Osteocyte (in vitro differentiated cells): ENCODE results near the gene ZBED1. TPM values are rescaled to one million over a fixed set of nuclear protein-coding genes. Genes with fewer than 3 reads are reported as not detected.

Experiments
- DNase-seq: peaks from one replicate; pipeline ENCODE4 v3.0.0; 2021; ENCODE audit warnings: mixed read lengths; ENCODE audit not compliant: unreplicated experiment; ENCODE audit errors: extremely low spot score
- H3K27ac Mint-ChIP-seq: one replicate; pipeline ENCODE4 v1.8.0; 2021; ENCODE audit warnings: mild to moderate bottlenecking, mixed read lengths; ENCODE audit not compliant: unreplicated experiment
- H3K27me3 Mint-ChIP-seq: one replicate; pipeline ENCODE4 v1.8.0; 2021; ENCODE audit warnings: mixed read lengths; ENCODE audit not compliant: unreplicated experiment
- H3K36me3 Mint-ChIP-seq: one replicate; pipeline ENCODE4 v1.8.0; 2021; ENCODE audit warnings: mixed read lengths; ENCODE audit not compliant: unreplicated experiment
- H3K4me1 Mint-ChIP-seq: one replicate; pipeline ENCODE4 v1.8.0; 2021; ENCODE audit warnings: mixed read lengths; ENCODE audit not compliant: unreplicated experiment
- H3K4me3 Mint-ChIP-seq: one replicate; pipeline ENCODE4 v1.8.0; 2021; ENCODE audit warnings: mild to moderate bottlenecking, moderate library complexity, mixed read lengths; ENCODE audit not compliant: unreplicated experiment
- H3K9me3 Mint-ChIP-seq: one replicate; pipeline ENCODE4 v1.8.0; 2021; ENCODE audit warnings: mixed read lengths; ENCODE audit not compliant: unreplicated experiment
- total RNA-seq: library from RNA; stranded (reverse); gene quantifications from 2 replicates; pipeline ENCODE4 v1.2.1, GENCODE V29; 2021
- TF ChIP-seq, protein P1 (sequence below): fragments of 200-600 bp; sonication (generic); IDR thresholded peaks from 2 replicates; pipeline ENCODE4 v1.5.0; 2021; ENCODE audit warnings: antibody characterized with exemption, mild to moderate bottlenecking, moderate library complexity

The ZBED1 gene
- total RNA-seq, 1 donor from 2014 or later, result 56.4 TPM

DNA sequence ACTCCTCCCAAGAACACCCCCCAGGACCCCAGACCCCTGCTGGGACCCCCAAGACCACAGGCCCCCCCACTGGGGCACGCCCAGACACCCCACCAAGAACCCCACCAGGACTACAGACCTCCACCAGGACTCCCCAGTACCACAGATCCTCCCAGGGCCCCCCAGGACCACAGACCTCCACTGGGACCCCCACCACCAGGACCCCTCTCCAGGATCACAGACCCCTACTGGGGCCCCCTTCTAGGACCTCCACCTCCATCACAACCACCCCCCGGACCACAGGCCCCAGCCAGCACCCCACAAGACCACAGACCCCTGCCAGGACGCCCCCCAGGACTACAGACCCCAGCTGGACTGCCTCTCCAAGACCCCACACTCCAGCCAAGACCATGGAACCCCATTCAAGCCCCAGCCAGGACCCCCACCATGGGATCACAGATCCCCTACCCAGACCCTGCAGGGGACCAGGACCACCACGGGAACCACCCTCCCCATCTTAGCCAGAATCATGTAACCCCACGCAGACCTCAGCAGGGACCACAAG, 855 bp upstream of the ZBED1 start:
- H3K27ac Mint-ChIP-seq, result peak overlapping the region; percentile 41

DNA sequence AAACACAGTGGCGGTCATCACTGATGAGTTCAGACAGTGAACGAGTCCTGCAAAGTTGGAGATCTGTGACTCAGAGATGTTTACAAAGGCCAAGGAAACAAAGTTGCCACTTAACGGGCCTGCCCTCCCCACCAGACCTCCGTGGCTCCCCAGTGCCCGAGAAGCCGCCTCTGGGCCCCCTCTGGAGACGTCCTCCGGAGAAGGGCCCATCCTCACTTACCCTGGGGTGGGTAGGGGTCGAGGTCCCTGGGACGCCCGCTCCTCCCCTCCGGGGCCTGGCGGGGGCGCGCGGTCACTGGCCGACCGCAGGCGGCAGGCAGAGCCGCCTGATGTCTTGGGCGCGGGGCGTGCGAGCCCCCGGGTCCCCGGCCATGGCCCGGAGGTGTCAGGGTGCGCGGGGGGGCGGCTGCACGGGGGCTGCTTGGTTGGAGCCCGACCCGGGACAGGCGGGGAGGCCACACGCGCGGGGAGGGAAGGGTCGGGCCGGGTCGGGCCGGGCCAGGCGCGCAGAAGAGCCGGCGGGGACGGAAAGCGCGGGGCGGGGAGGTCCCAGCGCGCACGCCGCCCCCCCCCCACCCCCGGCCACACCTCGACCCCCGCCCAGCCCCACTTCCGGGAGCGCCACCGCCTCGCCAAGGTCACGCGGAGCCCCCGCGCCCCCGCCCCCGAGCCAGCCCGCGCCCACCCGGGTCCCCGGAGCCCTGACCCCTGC, 529 bp downstream of the ZBED1 start:
- TF ChIP-seq, protein P1, sequence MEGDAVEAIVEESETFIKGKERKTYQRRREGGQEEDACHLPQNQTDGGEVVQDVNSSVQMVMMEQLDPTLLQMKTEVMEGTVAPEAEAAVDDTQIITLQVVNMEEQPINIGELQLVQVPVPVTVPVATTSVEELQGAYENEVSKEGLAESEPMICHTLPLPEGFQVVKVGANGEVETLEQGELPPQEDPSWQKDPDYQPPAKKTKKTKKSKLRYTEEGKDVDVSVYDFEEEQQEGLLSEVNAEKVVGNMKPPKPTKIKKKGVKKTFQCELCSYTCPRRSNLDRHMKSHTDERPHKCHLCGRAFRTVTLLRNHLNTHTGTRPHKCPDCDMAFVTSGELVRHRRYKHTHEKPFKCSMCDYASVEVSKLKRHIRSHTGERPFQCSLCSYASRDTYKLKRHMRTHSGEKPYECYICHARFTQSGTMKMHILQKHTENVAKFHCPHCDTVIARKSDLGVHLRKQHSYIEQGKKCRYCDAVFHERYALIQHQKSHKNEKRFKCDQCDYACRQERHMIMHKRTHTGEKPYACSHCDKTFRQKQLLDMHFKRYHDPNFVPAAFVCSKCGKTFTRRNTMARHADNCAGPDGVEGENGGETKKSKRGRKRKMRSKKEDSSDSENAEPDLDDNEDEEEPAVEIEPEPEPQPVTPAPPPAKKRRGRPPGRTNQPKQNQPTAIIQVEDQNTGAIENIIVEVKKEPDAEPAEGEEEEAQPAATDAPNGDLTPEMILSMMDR, result peak; percentile 29
- H3K27ac Mint-ChIP-seq, result no peak overlapping the region
- H3K4me1 Mint-ChIP-seq, result peaks cover 28% of the 10 kb centered on the region
- H3K9me3 Mint-ChIP-seq, result no peaks in the 10 kb centered on the region
- H3K36me3 Mint-ChIP-seq, result peaks cover 3% of the 10 kb centered on the region
- H3K4me3 Mint-ChIP-seq, result peak overlapping the region; percentile 78
- H3K27me3 Mint-ChIP-seq, result no peaks in the 10 kb centered on the region
- no peak for DNase-seq

More for the DNA sequence above, 855 bp upstream of the ZBED1 start:
- Mint-ChIP-seq H3K4me3 (peak overlapping the region; percentile 65), H3K36me3 (no peaks in the 10 kb centered on the region), H3K27me3 (no peaks in the 10 kb centered on the region), H3K9me3 (no peaks in the 10 kb centered on the region), H3K4me1 (peaks cover 28% of the 10 kb centered on the region)
- DNase-seq, result no peak
- TF ChIP-seq, protein P1, result no peak

DNA sequence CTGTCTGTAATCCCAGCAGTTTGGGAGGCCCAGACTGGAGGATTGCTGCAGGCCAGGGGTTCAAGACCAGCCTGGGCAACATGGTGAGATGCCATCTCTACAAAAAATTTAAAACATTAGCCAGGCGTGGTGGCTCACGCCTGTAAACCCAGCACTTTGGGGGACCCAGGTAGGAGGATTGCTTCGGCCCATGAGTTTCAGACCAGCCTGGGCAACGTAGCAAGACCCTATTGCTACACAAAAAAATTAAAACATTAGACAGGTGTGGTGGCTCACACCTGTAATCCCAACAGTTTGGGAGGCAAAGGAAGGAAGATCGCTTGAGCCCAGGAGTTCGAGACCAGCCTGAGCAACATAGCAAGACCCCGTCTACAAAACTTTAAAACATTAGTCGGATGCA, 1.3 kb downstream of the ZBED1 start:
- TF ChIP-seq, protein P1, result no peak
- no peaks in the 10 kb centered on the region for H3K9me3 Mint-ChIP-seq
- peaks cover 3% of the 10 kb centered on the region for H3K36me3 Mint-ChIP-seq
- H3K27ac Mint-ChIP-seq, result peak overlapping the region; percentile 85
- H3K27me3 Mint-ChIP-seq, result no peaks in the 10 kb centered on the region
- no peak for DNase-seq
- peak overlapping the region; percentile 78 for H3K4me3 Mint-ChIP-seq
- H3K4me1 Mint-ChIP-seq, result peaks cover 28% of the 10 kb centered on the region

DNA sequence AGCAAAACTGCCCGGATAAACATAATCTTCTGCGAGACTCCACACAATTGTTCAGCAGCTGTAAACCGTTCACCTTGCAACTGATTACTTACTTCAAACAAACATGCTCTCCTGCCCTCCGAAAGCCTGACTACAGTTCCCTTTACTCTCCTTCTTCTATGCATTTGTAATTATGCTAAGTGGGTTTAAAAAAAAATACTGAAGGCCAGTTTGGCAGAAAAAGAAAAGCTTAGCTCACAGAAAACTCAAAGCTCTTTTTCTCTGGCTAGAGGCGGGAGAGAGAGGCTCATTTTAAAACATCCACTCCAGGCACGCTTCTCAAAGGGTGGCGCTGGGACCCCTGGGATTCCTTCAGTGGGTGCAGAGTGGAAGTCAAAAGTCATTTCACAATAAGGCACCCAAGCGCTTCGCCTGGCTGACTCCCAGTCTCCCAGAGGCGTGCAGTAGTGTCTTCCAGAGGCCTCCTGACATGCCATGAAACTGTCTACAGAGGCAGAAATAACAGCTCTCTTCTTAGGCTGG, 1.9 kb downstream of the ZBED1 start:
- Mint-ChIP-seq H3K27ac (peak overlapping the region; percentile 85), H3K27me3 (no peaks in the 10 kb centered on the region), H3K9me3 (no peaks in the 10 kb centered on the region), H3K36me3 (peaks cover 3% of the 10 kb centered on the region), H3K4me1 (peaks cover 28% of the 10 kb centered on the region), H3K4me3 (peak overlapping the region; percentile 78)
- TF ChIP-seq, protein P1, result no peak
- DNase-seq, result no peak
